PC-3 (cell line): Measurements from ENCODE around the gene C14orf119.

ENCODE experiments used
- CTCF ChIP-seq: fragments of 300-600 bp; sonication (generic); conservative IDR thresholded peaks from 2 replicates; pipeline ENCODE4 v1.5.1; 2017; ENCODE audit warnings: antibody characterized with exemption, low read depth, mild to moderate bottlenecking, low read length
- EZH2 ChIP-seq: fragments of 300-600 bp; sonication (generic); IDR thresholded peaks from one replicate; pipeline ENCODE4 v1.6.1; 2017; ENCODE audit warnings: antibody characterized with exemption, mild to moderate bottlenecking, low read length; ENCODE audit not compliant: unreplicated experiment

- TF ChIP-seq CTCF (no peak), EZH2 (no peak)
These were observed 24.3 kb downstream of the C14orf119 start for GRCh38 chr14:23119363-23120327.
